Measurements from ENCODE around the gene PSTK.

GRCh38 chr10:123001370-123001769 is 21.2 kb downstream of the PSTK start:
- TF ChIP-seq CTCF (IDR thresholded peaks at IDR 0.05 in 2 of 3, conservative IDR thresholded peaks at IDR 0.05 in 1 of 3; ENCODE audit: borderline replicate concordance in 1 of 3, insufficient read depth in 1 of 3, low read depth in 2 of 3, low read length in 2 of 3), result no peak
- no peak for TF ChIP-seq EGR1 (IDR thresholded peaks at IDR 0.05; ENCODE audit: low read depth)
- TF ChIP-seq ZNF274 (IDR thresholded peaks at IDR 0.05; ENCODE audit: low read depth, low read length), result no peak
- TF ChIP-seq POLR2A (IDR thresholded peaks at IDR 0.05; ENCODE audit: borderline replicate concordance, extremely low read depth, insufficient read depth, insufficient read length), result no peak
- no peak for TF ChIP-seq POLR2AphosphoS5 (IDR thresholded peaks at IDR 0.05; ENCODE audit: low read depth, low read length)
- TF ChIP-seq EZH2 (IDR thresholded peaks at IDR 0.05), result no peak
- no peak for TF ChIP-seq EZH2phosphoT487 (IDR thresholded peaks at IDR 0.05; ENCODE audit: borderline replicate concordance)
- no peak for TF ChIP-seq TCF7L2 (IDR thresholded peaks at IDR 0.05; ENCODE audit: borderline replicate concordance, extremely low read depth, insufficient read depth, insufficient read length)
- no peak for TF ChIP-seq REST (IDR thresholded peaks at IDR 0.05; ENCODE audit: low read depth)
- no peak for TF ChIP-seq JUND (IDR thresholded peaks at IDR 0.05)
- no peak for TF ChIP-seq RAD21 (IDR thresholded peaks at IDR 0.05; ENCODE audit: low read depth)
- no peak for TF ChIP-seq ZFX (IDR thresholded peaks at IDR 0.05)
- no peak for TF ChIP-seq FOSL1 (IDR thresholded peaks at IDR 0.05; ENCODE audit: low read depth)
- TF ChIP-seq SP1 (IDR thresholded peaks at IDR 0.05; ENCODE audit: low read depth), result no peak
